NOMO-1 treated with dmso at 0.1 percent for 144 hours (cell line): Measurements from ENCODE around the gene TBC1D2B.
"Not testable (repeated sequence)": the region's sequence is repeated elsewhere in the genome, so short reads cannot be mapped to it uniquely, and the experiment has no call there.

Source experiments
- DNase-seq: peaks from one replicate; lab custom pipeline; 2025; ENCODE audit not compliant: unreplicated experiment; lab: John Stamatoyannopoulos, UW

The TBC1D2B gene

DNA sequence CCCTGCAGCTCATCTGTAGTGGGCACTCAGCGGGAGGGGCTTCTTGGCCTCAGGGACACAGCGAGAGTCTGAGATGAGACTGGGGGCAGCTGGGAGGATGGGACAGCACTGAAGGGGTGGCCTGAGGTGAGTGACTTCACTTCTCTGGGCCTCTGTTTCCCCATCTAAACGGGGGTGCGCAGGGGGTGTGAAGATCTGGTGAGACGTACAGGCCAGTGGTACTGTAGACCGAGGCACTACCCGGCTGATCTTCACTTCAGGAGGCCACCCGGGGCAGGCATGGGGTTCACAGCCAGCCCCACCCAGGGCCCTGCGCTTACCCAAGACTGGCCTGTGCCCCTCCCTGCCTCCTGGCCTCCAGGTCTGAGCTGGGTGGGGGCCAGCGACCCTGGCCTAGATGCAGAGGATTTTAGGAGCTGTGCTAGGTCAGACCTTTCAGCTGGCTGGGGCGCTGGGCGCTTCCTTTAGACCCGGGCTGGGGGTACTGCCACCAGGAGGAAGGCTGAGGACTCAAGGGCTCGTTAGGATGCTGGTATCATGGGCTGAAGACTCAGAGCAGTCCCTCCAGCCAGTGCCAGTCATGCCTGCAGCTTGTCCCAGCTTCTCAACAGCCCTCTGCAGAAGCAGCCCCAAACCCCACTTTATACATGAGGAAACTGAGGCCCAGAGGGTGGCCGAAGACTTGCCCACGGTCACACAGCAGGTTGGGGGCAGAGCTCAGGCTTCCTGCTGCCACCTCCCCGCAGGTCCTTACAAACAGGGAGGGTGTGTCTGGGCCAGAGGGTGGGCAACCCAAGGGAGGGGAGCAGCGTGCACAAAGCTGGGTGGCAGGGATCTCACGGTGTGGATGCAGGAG lies 99.4 kb downstream of the TBC1D2B start:
- DNase-seq = not testable (repeated sequence)

DNA sequence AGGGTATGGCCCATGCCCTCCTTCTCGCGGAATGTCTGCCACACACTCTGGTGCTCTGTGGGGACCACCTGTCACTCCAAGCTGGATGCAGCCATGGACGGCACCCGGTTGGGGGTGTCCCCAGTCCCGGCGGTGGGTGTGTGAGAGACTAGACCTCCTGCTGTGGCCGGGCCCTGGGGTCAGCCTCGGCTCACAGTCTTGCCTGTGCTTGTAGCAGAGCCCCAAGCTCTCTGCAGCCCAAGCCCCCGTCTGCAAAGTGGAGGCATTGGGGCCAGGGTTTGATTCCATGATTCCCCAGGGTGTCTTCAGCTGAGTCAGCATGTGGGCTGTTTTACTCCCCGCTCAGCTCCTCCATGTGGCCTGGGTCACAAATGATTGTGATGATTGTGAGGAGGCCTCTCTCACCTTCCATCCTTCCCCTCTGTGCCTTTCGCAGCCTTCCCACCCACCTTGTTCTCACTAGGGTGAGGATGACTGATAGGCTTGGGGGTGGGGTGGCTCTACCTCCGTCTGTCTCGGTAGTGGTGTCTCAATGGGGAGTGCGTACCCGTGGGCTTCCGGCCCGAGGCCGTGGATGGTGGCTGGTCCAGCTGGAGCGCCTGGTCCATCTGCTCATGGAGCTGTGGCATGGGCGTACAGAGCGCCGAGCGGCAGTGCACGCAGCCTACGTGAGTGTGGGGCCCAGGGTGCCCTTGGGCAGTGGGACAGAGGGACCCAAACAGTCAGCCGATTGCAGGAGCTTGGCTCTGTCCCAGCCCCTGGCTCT lies 100.6 kb downstream of the TBC1D2B start:
- DNase-seq = not testable (repeated sequence)

DNA sequence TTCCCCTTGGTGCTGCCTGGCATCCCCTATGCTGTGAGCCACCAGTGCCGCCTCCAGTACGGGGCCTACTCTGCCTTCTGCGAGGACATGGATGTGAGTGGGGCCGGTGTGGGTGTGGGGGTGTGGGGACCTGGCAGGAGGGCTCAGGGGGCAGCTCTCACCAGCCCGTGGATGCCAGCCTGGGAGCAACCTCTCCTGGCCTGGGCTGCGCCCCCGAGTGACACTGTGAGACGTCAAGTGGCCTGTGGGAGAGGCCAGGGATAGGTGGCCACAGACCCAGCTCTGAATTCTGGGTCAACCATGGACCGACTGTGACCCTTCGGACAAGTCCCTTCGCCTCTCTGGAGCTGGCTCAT lies 101.4 kb downstream of the TBC1D2B start:
- not testable (repeated sequence) for DNase-seq

DNA sequence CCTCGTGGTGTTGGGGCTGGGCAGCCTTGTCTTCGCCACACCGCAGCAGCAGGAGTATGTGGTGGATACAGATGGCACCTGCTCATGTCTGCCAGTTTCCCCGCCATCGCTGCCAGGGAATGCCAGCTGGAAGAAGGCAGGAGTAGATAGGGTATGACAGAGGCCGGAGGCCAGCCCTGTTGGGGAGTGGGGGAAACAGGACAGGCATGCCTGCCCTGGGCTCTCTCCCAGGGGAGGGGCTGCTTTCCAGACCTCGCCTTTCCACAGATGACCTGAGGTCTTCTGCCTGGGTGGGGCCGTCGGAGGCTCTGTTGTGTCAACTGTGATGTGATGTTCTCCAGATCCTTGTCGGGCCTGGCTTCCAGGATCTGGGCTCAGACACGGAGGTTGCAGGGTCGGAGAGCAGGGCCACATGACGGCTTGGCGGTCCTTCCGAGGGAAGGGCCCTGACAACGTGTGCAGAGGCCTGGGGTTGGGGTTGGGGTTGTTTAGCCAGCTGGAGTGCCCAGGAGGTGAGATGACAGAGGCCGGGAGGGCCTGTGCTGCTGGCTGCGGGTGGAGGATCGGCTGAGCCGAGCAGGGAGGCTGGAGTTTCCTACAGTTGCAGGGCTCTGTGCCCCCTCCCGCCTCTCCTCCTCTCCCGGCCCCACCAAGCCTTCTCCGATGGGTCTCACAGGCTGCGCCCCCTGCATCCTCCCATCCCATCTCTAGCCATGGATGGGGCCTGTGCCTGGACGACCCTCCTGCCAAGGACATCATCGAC lies 102.0 kb downstream of the TBC1D2B start:
- DNase-seq = no peak

DNA sequence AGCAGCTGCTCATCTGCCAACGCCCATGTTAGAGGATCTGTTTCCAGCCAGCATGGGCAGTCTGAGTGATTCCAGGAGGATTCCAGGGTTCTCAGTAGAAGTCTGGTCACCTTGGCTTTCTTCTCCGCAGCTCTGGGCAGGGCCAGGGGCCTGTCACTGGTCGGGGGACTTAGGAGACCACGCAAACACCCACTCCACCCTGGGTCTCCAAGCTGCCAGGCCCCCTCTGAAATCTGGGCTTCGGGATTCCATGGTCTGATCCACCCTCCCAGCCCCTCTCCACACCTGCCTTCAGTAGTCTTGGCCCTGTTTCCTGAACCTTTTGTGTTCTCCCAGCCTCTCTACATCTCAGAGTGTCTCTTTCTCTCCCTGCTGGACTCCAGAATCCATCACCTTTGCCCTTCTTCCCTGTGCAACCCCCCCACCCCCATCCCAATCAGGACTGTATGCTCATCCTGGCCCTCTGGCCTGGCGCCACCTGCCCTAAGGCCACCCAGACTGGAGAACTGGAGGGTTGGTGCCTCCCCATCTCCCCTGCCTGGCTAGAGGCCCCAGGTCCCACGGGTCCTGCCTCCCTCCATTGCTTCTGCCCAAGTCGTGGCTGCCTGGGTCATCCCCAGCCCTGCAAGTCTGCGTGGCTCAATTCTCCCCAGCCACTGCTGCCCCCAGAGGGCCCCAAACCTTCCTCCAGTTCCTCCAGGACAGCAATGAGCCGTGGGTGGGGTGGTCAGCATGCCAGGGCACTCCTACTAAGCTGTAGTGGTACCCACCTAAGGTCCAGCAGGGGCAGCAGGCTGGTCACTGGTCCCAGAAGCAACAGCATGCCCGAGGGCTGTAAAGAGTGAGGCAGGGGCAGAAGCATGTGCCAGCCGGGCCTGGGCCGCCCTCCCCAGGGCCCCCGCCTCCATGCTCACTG lies 102.8 kb downstream of the TBC1D2B start:
- no peak for DNase-seq

DNA sequence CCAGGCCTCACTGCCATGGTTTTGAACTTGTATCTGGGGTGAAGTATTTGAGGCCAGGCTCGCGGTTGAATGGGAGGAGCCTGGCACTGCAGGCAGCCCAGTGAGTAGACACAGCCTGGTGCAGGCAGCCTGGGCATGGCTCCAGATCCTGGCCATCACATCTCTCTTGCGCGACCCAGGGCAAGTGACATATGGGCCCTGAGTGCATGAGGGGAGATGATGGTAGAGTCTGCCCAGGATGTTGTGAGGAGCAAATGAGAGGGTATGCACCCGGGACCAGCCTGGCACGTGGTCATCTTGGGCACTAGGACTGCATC lies 103.5 kb downstream of the TBC1D2B start:
- no peak for DNase-seq

DNA sequence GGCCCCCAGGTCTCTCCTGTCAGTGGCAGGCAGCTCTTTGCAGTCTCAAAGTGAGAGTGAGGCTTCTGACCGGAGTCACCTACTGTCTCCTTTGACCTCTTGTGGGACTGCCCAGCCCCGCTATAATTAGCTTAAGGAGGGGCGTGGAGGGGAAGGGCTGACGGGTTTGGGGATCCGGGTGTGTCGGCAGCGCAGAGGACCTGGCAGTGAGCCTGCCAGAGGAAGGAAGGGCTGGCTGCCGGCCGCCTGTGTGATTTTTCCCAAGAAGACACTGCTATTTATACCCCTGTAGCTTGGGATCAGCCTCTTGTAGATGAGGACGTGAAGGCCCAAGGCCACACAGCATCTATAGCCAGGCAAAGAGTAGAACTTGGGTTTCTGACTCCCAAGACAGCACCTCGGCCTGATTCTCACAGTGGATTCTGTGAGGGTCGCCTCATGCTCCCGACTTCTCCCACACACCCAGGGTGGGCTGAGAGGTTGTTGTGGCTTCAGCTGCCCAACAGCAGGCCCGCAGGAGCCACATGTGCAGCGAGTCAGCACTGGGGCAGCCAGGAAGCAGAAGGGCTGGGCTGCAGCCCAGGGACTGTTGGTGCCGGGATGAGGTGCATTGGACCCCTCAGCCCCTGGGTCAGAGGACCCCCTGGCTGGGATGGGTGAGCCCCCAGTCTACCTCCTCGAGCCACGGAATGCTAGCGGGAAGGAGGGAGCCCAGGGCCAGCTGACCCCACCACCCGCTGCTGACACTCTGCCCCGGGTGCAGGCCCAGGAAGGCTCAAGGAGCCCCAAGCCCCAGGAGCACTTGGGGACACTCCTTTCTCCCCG lies 104.0 kb downstream of the TBC1D2B start:
- not testable (repeated sequence) for DNase-seq

DNA sequence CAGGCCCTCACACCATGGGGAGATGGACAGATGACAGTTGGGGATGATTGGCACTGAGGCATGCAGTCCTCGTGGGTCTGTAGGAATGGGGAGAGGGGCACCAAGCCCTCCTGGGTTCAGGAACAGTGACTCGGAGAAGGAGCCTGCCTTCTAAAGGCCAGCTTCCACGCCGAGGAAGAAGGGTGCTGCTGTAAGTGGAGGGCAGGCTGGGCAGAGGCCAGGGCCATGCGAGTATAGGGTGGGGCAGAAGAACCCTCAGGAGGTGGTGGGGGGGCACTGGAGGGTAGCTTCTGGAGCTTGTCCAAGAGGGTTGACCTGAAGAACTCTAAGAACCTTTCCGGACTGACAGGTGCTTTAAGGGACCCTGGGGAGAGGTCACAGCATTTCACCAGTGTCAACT lies 104.8 kb downstream of the TBC1D2B start:
- not testable (repeated sequence) for DNase-seq

DNA sequence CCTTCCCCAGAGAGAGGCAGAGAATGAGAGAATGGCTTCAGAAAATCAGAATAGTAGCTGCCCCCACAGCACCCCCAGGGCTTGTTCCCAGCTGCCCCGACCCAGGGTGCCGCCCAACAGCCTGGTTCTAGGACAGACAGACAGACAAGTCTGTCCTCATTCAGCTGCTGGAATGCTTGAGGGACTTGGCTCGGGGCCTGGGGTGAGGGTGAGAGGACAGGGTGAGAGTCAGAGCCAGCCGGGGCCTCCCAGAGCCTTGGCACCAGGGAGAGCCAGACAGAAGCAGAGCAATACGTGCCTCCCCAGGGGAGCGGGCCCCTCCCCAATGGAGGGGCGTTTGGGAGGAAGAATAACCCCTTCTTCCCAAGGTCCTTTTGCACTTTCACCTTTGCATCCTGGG lies 105.6 kb downstream of the TBC1D2B start:
- DNase-seq = not testable (repeated sequence)

DNA sequence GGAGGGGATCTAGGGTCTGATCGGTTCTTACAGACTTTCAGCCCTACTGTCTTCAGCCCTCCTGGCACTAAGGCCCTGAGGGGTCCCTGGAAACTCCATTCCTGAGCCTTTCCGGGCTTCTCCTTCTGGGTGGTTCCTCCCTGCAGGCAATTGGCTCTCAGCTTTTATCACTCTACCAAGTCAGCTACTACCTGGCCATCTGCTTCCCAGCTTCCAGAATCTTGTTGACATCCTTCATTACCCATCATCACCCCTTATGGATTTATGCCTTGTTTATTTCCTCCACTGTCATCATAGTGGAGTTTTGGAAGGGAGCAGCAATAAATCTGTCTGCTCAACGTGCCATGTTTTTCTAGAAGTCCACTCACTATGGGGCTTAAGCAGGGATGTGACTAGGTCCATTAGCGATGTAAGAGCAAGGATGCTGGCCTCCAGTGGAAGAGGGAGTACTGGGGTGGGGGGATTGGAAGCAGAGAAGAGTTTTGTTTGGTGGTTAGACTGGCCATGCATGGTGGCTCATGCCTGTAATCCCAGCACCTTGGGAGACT lies 106.6 kb downstream of the TBC1D2B start:
- not testable (repeated sequence) for DNase-seq

DNA sequence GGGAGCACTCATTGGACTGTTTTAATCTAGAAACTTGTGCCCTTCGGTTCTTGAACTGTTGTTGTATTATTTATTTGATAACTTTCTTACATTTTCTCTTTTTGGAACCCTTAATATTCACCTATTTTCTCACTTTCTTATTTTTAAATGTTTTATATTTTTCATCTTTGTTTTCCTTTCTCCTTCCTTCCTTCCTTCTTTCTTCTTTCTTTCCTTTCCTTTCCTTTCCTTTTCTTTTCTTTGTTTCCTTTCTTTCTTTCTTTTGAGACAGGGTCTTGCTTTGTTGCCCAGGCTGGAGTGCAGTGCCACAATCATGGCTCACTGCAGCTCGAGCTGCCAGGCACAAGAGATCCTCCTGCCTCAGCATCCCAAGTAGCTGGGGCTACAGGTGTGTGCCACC lies 108.5 kb downstream of the TBC1D2B start:
- no peak for DNase-seq

DNA sequence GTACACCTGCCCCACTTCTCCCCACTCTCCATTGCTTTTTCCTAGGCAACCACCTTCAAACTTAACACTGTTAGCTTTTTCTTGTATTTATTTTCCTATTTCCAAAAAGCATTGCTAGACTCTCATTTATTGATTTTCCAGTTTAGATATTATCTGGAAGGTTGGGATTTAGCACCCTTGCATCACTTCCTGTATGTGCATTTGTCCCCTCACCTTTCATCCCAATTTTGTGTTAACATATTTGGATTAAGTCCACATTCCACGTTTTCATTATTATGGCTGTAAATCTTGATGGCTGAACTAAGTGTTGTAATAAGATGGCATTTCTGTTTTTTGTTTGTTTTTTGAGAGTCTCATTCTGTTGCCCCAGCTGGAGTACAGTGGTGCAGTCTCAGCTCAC lies 109.7 kb downstream of the TBC1D2B start:
- no peak for DNase-seq

DNA sequence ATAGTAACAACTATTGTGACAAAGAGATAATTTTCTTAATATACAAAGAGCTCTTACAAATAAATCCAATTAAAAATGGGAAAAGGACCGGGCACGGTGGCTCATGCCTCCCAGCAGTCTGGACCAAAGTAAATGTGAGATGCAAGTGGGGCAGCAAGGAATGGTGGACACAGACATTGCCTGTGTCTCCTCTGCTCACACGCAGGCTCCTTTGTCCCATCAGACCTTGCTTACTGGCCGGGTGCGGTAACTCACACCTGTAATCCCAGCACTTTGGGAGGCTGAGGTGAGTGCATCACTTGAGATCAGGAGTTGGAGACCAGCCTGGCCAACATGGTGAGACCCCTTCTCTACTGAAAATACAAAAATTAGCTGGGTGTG lies 110.3 kb downstream of the TBC1D2B start:
- not testable (repeated sequence) for DNase-seq

DNA sequence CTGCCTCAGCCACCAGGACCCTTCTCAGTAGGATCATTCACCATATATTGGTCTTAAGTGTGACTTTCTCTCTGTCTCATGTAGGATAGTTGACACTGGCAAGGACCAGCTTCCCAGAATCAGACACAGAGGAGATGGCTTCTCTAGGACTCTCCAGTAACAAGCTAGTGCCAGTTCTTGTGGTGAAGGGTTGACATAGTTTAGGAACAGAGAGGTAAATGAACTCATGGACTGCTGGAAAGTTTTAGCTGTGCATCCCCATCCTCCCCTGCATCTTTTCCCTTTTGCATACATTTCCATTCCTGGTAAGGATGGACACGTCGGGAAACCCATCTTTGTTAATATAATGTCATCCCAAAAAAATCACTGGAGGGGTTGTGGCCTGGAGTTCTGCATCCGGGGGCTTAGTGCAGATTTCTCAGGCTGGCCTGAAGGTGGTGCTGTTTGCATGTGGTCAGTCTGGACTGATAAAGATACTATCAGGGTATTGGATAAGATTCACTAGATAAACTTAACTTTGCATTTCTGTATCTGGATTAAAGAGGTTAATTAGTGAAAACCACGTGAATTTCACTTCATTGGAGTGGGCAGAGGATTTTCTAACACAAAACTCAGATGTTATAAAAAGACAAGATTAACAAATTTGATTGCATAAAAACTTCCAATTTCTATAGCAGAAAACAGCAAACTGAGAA lies 110.8 kb downstream of the TBC1D2B start:
- peak; percentile 4 for DNase-seq

DNA sequence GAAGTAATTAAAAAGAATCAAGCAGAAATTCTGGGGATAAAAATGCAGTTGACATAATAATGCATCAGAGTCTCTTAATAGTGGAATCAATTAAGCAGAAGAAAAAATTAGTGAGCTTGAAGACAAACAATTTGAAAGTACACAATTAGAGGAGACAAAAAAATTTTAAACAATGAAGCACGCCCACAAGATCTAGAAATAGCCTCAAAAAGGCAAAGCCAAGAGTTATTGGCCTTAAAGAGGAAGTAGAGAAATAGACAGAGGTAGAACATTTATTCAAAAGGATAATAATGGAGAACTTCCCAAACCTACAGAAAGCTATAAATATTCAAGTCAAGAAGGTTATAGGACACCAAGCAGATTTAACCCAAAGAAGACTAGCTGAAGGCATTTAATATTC lies 113.3 kb downstream of the TBC1D2B start:
- peak; percentile 11 for DNase-seq

DNA sequence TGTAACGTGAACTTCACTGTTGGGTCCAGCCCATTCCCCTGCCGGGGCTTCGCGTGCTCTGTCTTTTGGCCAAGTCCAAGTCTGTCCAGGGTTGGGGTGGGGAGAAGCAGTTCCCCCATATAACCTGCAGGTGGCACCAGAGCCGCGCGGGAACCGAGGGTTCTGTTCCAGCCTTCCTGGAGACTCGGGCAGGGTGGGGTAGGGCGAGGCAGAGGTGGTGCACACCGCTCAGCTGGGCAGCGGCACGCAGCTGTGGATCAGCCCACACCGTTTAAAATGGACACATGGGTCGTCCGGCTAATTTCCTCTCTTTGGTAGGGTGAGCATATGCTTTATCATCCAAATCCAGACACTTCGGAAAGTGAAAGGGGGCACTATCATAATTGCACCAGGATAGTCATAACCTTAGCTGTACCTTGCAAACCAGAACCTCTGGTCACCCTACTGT lies 118.1 kb downstream of the TBC1D2B start:
- DNase-seq = peak; percentile 33

DNA sequence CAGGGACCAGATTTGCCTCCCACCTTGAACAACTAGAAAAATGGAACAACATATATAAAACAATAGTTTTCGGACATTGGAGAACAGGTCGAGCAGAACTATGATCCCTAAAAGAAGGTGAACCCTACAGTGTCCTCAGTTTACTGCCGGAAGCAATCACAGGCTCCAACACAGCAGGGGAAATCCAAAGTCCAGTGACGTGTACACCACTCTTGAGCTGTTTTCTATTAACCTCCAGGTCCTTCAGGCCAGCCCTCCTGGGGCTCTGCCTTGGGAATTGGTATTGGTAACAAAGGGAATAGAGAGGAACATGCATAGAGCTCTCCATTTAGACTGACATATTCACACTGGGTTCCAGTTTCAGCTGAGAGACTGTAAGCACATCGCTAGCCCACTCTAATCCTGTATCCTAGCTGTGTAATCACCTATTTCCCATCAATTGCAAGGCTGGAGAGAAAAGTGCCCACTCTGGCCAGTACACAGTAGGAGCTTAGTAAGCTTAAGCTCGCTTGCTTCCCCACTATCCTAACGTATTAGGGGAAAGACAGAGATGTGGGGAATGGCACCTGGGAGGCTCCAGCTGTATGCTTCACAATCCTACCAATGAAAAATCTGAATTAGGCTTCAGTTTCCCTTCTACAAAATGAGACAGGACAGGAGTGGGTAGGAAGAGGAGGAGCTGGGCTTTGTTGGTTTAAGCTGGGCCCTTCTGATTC lies 118.6 kb downstream of the TBC1D2B start:
- DNase-seq = not testable (repeated sequence)

DNA sequence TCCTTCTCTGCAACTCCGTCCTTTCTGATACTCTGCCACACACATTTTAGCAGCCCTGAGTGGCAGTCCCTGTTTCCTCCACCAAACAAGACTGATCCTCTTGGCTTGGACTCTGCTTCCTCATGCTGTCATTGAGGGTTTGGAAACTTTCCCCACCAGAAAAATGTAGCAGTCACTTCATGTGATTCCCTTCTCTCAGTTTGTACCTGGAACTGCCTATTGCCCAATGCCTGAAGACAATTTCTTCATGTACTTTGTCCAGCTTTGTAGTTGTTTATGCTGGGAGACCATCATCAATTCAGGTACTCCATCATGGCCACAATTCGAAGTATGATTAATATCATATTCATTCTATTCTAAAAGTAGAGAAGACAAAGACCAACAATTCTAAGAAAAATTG lies 119.5 kb downstream of the TBC1D2B start:
- DNase-seq = not testable (repeated sequence)
